Activated CD8-positive, alpha-beta memory T cell treated with anti-CD3 and anti-CD28 coated beads for 1 hour (primary cell): ENCODE results near the gene SNRNP40.
A peak's percentile ranks its signal among the peaks of the same experiment; 100 is the strongest.

Experiments used
- DNase-seq, 2 donors: peaks; one replicate each; pipeline ENCODE4 v3.0.0-alpha.2; 2020; ENCODE audit warnings: low read depth in 1 of 2; ENCODE audit errors: extremely low read depth in 1 of 2

The SNRNP40 gene

GRCh38 chr1:31296486-31297276, at the start of gene SNRNP40, which contains the start of gene ZCCHC17:
Gene SNRNP40, minus strand, starts transcription at chr1:31296788. Its CDS starts 37 bp downstream, at chr1:31296751.
Gene ZCCHC17, plus strand, starts transcription at chr1:31297032. Its CDS starts 13,067 bp downstream, at chr1:31310099.
- peak; percentile 80 to 89 for DNase-seq

- no peak for DNase-seq
Measured at GRCh38 chr1:31345635-31346034, 49.0 kb upstream of the SNRNP40 start.

- no peak for DNase-seq
Measured at GRCh38 chr1:31344503-31344902, 47.9 kb upstream of the SNRNP40 start.

GRCh38 chr1:31336687-31337467, 40.3 kb upstream of the SNRNP40 start:
- DNase-seq, result no peak

GRCh38 chr1:31335007-31335406, 38.4 kb upstream of the SNRNP40 start:
- no peak for DNase-seq

GRCh38 chr1:31327381-31327780, 30.8 kb upstream of the SNRNP40 start:
- DNase-seq, result no peak

- DNase-seq, result no peak
Measured at GRCh38 chr1:31326461-31326860, 29.9 kb upstream of the SNRNP40 start.

GRCh38 chr1:31324992-31325391, 28.4 kb upstream of the SNRNP40 start:
- no peak for DNase-seq

- DNase-seq, result no peak
Measured at GRCh38 chr1:31324093-31324492, 27.5 kb upstream of the SNRNP40 start.

- no peak for DNase-seq
Measured at GRCh38 chr1:31318146-31318545, 21.6 kb upstream of the SNRNP40 start.

GRCh38 chr1:31315902-31316301, 19.3 kb upstream of the SNRNP40 start:
- no peak for DNase-seq

- no peak for DNase-seq
Measured at GRCh38 chr1:31310198-31310597, 13.6 kb upstream of the SNRNP40 start.

GRCh38 chr1:31308036-31308435, 11.4 kb upstream of the SNRNP40 start:
- DNase-seq, result no peak

GRCh38 chr1:31306278-31306677, 9.7 kb upstream of the SNRNP40 start:
- no peak for DNase-seq

- DNase-seq, result no peak
Measured at GRCh38 chr1:31302709-31303441, 6.3 kb upstream of the SNRNP40 start.

GRCh38 chr1:31300193-31300592, 3.6 kb upstream of the SNRNP40 start:
- no peak for DNase-seq

- DNase-seq, result no peak
Measured at GRCh38 chr1:31299365-31299764, 2.8 kb upstream of the SNRNP40 start.

- no peak for DNase-seq
Measured at GRCh38 chr1:31297277-31298247, 974 bp upstream of the SNRNP40 start.

GRCh38 chr1:31295874-31296485, 608 bp downstream of the SNRNP40 start:
- DNase-seq, result no peak

GRCh38 chr1:31289021-31289420, 7.6 kb downstream of the SNRNP40 start:
- no peak for DNase-seq
